ENCODE measurements around the gene CCDC157.

The CCDC157 gene

GRCh38 chr22:30365891-30366290 lies 9.1 kb downstream of the CCDC157 start:
- no peak overlapping the region for H3K4me3 ChIP-seq (ENCODE audit: low read depth, low read length)
- DNase-seq (ENCODE audit: low read depth) = no peak
- TF ChIP-seq MYC (IDR thresholded peaks at IDR 0.05; ENCODE audit: low read depth, low read length) (no peak), POLR2A (IDR thresholded peaks at IDR 0.05; ENCODE audit: extremely low read depth, insufficient read length) (no peak)
- TF ChIP-seq, protein P1, sequence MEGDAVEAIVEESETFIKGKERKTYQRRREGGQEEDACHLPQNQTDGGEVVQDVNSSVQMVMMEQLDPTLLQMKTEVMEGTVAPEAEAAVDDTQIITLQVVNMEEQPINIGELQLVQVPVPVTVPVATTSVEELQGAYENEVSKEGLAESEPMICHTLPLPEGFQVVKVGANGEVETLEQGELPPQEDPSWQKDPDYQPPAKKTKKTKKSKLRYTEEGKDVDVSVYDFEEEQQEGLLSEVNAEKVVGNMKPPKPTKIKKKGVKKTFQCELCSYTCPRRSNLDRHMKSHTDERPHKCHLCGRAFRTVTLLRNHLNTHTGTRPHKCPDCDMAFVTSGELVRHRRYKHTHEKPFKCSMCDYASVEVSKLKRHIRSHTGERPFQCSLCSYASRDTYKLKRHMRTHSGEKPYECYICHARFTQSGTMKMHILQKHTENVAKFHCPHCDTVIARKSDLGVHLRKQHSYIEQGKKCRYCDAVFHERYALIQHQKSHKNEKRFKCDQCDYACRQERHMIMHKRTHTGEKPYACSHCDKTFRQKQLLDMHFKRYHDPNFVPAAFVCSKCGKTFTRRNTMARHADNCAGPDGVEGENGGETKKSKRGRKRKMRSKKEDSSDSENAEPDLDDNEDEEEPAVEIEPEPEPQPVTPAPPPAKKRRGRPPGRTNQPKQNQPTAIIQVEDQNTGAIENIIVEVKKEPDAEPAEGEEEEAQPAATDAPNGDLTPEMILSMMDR (IDR thresholded peaks at IDR 0.05; ENCODE audit: low read depth, low read length) = no peak

DNA sequence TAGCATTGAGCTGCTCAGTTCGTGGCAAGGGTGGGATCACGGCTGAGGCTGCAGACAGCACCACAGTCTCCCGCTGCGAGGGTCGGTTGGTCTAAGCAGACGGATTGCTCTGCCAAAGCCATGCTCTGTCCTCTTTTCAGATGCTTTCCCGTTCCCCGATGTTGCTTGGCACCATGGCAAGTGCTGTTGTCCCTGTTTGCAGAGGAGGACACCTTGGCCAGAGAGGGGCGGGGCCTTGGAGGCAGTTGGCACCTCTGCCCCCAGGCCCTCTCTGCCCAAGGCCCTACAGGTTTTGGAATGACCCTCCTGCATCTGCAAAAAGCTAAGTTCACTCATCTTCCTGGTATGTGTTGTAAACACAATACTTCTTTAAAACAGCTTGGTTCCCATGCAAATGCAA lies 11.6 kb downstream of the CCDC157 start:
- no peak for DNase-seq (ENCODE audit: low read depth)
- H3K4me3 ChIP-seq (ENCODE audit: low read depth, low read length) = no peak overlapping the region
- TF ChIP-seq, protein P1 (IDR thresholded peaks at IDR 0.05; ENCODE audit: low read depth, low read length) = no peak
- TF ChIP-seq, protein P2, sequence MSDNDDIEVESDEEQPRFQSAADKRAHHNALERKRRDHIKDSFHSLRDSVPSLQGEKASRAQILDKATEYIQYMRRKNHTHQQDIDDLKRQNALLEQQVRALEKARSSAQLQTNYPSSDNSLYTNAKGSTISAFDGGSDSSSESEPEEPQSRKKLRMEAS (IDR thresholded peaks at IDR 0.05; ENCODE audit: low read depth, low read length) = no peak
- TF ChIP-seq POLR2A (IDR thresholded peaks at IDR 0.05; ENCODE audit: extremely low read depth, insufficient read length) = no peak
- no peak for TF ChIP-seq MYC (IDR thresholded peaks at IDR 0.05; ENCODE audit: low read depth, low read length)

- DNase-seq (ENCODE audit: low read depth) = no peak
- no peak overlapping the region for H3K4me3 ChIP-seq (ENCODE audit: low read depth, low read length)
- TF ChIP-seq MYC (IDR thresholded peaks at IDR 0.05; ENCODE audit: low read depth, low read length) (no peak), POLR2A (IDR thresholded peaks at IDR 0.05; ENCODE audit: extremely low read depth, insufficient read length) (no peak)
- TF ChIP-seq, protein P2 (IDR thresholded peaks at IDR 0.05; ENCODE audit: low read depth, low read length) = no peak
- TF ChIP-seq, protein P1 (IDR thresholded peaks at IDR 0.05; ENCODE audit: low read depth, low read length) = no peak
Measured at GRCh38 chr22:30370641-30371230, 13.9 kb downstream of the CCDC157 start.

GRCh38 chr22:30371321-30371720 lies 14.5 kb downstream of the CCDC157 start:
- DNase-seq (ENCODE audit: low read depth) = no peak

DNA sequence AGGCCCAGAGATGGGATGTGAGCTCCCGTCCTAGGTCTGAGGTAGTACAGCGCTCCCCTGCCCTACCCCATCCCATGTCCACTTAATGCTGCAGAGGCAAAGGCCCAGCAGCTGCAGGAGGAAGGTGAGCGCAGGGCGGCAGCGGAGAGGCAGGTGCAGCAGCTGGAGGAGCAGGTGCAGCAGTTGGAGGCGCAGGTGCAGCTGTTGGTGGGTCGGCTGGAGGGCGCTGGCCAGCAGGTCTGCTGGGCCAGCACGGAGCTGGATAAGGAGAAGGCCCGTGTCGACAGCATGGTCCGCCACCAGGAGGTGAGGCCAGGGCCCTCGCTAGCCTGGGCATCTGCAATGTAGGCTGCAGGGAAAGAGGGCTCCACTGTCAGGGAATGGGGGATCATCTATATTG lies 15.2 kb downstream of the CCDC157 start:
- no peak overlapping the region for H3K4me3 ChIP-seq (ENCODE audit: low read depth, low read length)
- TF ChIP-seq POLR2A (IDR thresholded peaks at IDR 0.05; ENCODE audit: extremely low read depth, insufficient read length) = no peak
- TF ChIP-seq, protein P1 (IDR thresholded peaks at IDR 0.05; ENCODE audit: low read depth, low read length) = no peak
- no peak for DNase-seq (ENCODE audit: low read depth)

More at GRCh38 chr22:30371321-30371720, 14.5 kb downstream of the CCDC157 start:
- TF ChIP-seq, protein P2 (IDR thresholded peaks at IDR 0.05; ENCODE audit: low read depth, low read length) = no peak
- TF ChIP-seq, protein P1 (IDR thresholded peaks at IDR 0.05; ENCODE audit: low read depth, low read length) = no peak
- H3K4me3 ChIP-seq (ENCODE audit: low read depth, low read length) = no peak overlapping the region

GRCh38 chr22:30372915-30373314 lies 16.1 kb downstream of the CCDC157 start:
- TF ChIP-seq, protein P2 (IDR thresholded peaks at IDR 0.05; ENCODE audit: low read depth, low read length) = no peak
- TF ChIP-seq MYC (IDR thresholded peaks at IDR 0.05; ENCODE audit: low read depth, low read length) (no peak), POLR2A (IDR thresholded peaks at IDR 0.05; ENCODE audit: extremely low read depth, insufficient read length) (no peak)
- TF ChIP-seq, protein P1 (IDR thresholded peaks at IDR 0.05; ENCODE audit: low read depth, low read length) = no peak
- peak; percentile 72 for DNase-seq (ENCODE audit: low read depth)
- no peak overlapping the region for H3K4me3 ChIP-seq (ENCODE audit: low read depth, low read length)
